K562 (cell line): Measurements from ENCODE around the gene TCF3.

Experiments used
- KLF13 ChIP-seq: fragments of 450-650 bp; IDR thresholded peaks from 2 replicates; pipeline ENCODE4 v1.6.1; 2016; ENCODE audit warnings: missing genetic modification characterization, low read depth, mild to moderate bottlenecking, missing compliant biosample characterization, moderate library complexity, borderline replicate concordance
- MBD2 ChIP-seq: sonication (generic); IDR thresholded peaks from 2 replicates; pipeline ENCODE4 v1.6.1; 2016; ENCODE audit warnings: low read depth, borderline replicate concordance
- NFIC ChIP-seq: fragments of 450-650 bp; IDR thresholded peaks from 2 replicates; pipeline ENCODE4 v1.6.1; 2017; ENCODE audit warnings: mild to moderate bottlenecking, inconsistent platforms
- SMARCA5 ChIP-seq: fragments of 450-650 bp; IDR thresholded peaks from 2 replicates; pipeline ENCODE4 v1.6.1; 2016
- ZNF274 ChIP-seq: IDR thresholded peaks from 2 replicates; pipeline ENCODE4 v1.6.1; 2011; ENCODE audit warnings: low read depth, mild to moderate bottlenecking, low read length, moderate library complexity, borderline replicate concordance
- ZNF639 ChIP-seq, 2 experiments: fragments of 200-800 bp in 1 of 2; sonication (Bioruptor generic) in 1 of 2; sonication (generic) in 1 of 2; formaldehyde crosslinking in 1 of 2; IDR thresholded peaks in 1 of 2; conservative IDR thresholded peaks in 1 of 2; 2 replicates each; pipeline versions ENCODE4 v1.5.0 to v1.6.1; 2016 to 2020; ENCODE audit warnings: missing compliant biosample characterization in 1 of 2, missing genetic modification characterization in 1 of 2, missing genetic modification reagents in 1 of 2
- TF ChIP-seq, protein P1 (sequence below), 2 experiments: fragments of 250-450 bp in 1 of 2; fragments of 450-650 bp in 1 of 2; sonication (Bioruptor Pico) in 1 of 2; IDR thresholded peaks; 2 replicates each; pipeline versions ENCODE4 v1.6.1 to v1.8.0; 2016 to 2021; ENCODE audit warnings: mild to moderate bottlenecking in 2 of 2, moderate library complexity in 2 of 2, missing compliant biosample characterization in 1 of 2, missing genetic modification characterization in 1 of 2

GRCh38 chr19:1576242-1577089 lies 75.9 kb downstream of the TCF3 start:
- TF ChIP-seq KLF13 (tag) (no peak), ZNF639 (CRISPR knock-in tag; conservative IDR thresholded peaks at IDR 0.05 in 1 of 2, IDR thresholded peaks at IDR 0.05 in 1 of 2) (no peak), ZNF274 (no peak), MBD2 (no peak), SMARCA5 (no peak), NFIC (no peak)
- TF ChIP-seq, protein P1, sequence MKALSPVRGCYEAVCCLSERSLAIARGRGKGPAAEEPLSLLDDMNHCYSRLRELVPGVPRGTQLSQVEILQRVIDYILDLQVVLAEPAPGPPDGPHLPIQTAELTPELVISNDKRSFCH (CRISPR knock-in tag; IDR thresholded peaks at IDR 0.05): no peak
- TF ChIP-seq, protein P1 (tag; IDR thresholded peaks at IDR 0.05): no peak
